Ascending aorta (tissue), 2 donors: ENCODE results near the gene SEMA3E. TPM values are rescaled to one million over a fixed set of nuclear protein-coding genes. Genes with fewer than 3 reads are reported as not detected.

Experiments
- DNase-seq, 2 donors: peaks; one replicate each; pipeline ENCODE4 v3.0.0-alpha.2; 2019; ENCODE audit warnings: low spot score in 2 of 2
- H3K27ac ChIP-seq, 2 donors: fragments of 200-600 bp; sonication (generic); one replicate each; pipeline ENCODE4 v1.5.1; 2016 to 2017; ENCODE audit warnings: mild to moderate bottlenecking in 1 of 2
- H3K27me3 ChIP-seq: fragments of 200-600 bp; sonication (generic); one replicate; pipeline ENCODE4 v1.5.1; 2017
- H3K36me3 ChIP-seq, 2 donors: fragments of 200-600 bp; sonication (generic); one replicate each; pipeline ENCODE4 v1.5.1; 2016
- H3K4me1 ChIP-seq, 2 donors: fragments of 200-600 bp; sonication (generic); one replicate each; pipeline ENCODE4 v1.5.1; 2016 to 2017; ENCODE audit warnings: mild to moderate bottlenecking in 1 of 2
- H3K4me3 ChIP-seq, 2 donors: fragments of 200-600 bp; sonication (generic); one replicate each; pipeline ENCODE4 v1.5.1; 2016 to 2017; ENCODE audit warnings: mild to moderate bottlenecking in 1 of 2
- H3K9me3 ChIP-seq, 2 donors: fragments of 200-600 bp; sonication (generic); one replicate each; pipeline ENCODE4 v1.5.1; 2016
- CTCF ChIP-seq, 3 experiments: fragments of 200-600 bp in 2 of 3; fragments of 450-650 bp in 1 of 3; sonication (generic) in 2 of 3; IDR thresholded peaks; one replicate each; pipeline ENCODE4 v1.5.1; 2016 to 2019; ENCODE audit warnings: antibody characterized with exemption in 3 of 3, mild to moderate bottlenecking in 1 of 3, moderate library complexity in 1 of 3
- intact Hi-C: fragments of 100-400 bp; cut with DNase I; formaldehyde crosslinking; loops from one replicate; pipeline ENCODE4 v1.15.1; 2023
- total RNA-seq: library from RNA; depleted of rRNA; stranded (reverse); fragments of >200 nt; gene quantifications from one replicate; pipeline ENCODE4 v1.1.0, GENCODE V29; 2016

Gene SEMA3E
- total RNA-seq, 1 donor from 2014 or later: 4.3 TPM

- H3K4me3 ChIP-seq: no peak overlapping the region
- DNase-seq: no peak
- no peaks in the 10 kb centered on the region for H3K9me3 ChIP-seq
- no peaks in the 10 kb centered on the region for H3K36me3 ChIP-seq
- no peak overlapping the region for H3K27ac ChIP-seq
- no peak for TF ChIP-seq CTCF (IDR thresholded peaks at IDR 0.05)
- no peaks in the 10 kb centered on the region for H3K4me1 ChIP-seq
- no peaks in the 10 kb centered on the region for H3K27me3 ChIP-seq
- intact Hi-C loops: no loop called here
Measured at GRCh38 chr7:83550100-83550499, 98.8 kb downstream of the SEMA3E start.

- TF ChIP-seq CTCF (IDR thresholded peaks at IDR 0.05): no peak
- intact Hi-C loops: no loop called here
Measured at GRCh38 chr7:83548250-83548649, 100.7 kb downstream of the SEMA3E start.

GRCh38 chr7:83547526-83547925 is 101.4 kb downstream of the SEMA3E start:
- H3K36me3 ChIP-seq: no peaks in the 10 kb centered on the region
- H3K4me1 ChIP-seq: no peaks in the 10 kb centered on the region
- no peak overlapping the region for H3K27ac ChIP-seq
- intact Hi-C loops: no loop called here
- no peaks in the 10 kb centered on the region for H3K9me3 ChIP-seq
- H3K27me3 ChIP-seq: no peaks in the 10 kb centered on the region
- H3K4me3 ChIP-seq: no peak overlapping the region
- no peak for DNase-seq
- no peak for TF ChIP-seq CTCF (IDR thresholded peaks at IDR 0.05)

More at GRCh38 chr7:83548250-83548649, 100.7 kb downstream of the SEMA3E start:
- Histone ChIP-seq H3K27ac (no peak overlapping the region), H3K27me3 (no peaks in the 10 kb centered on the region), H3K4me1 (no peaks in the 10 kb centered on the region), H3K9me3 (no peaks in the 10 kb centered on the region), H3K4me3 (no peak overlapping the region), H3K36me3 (no peaks in the 10 kb centered on the region)
- no peak for DNase-seq

- Histone ChIP-seq H3K27me3 (no peaks in the 10 kb centered on the region), H3K4me1 (no peaks in the 10 kb centered on the region), H3K27ac (no peak overlapping the region), H3K4me3 (no peak overlapping the region), H3K9me3 (no peaks in the 10 kb centered on the region), H3K36me3 (no peaks in the 10 kb centered on the region)
- intact Hi-C loops: no loop called here
- no peak for TF ChIP-seq CTCF (IDR thresholded peaks at IDR 0.05)
- no peak for DNase-seq
Measured at GRCh38 chr7:83546586-83546985, 102.4 kb downstream of the SEMA3E start.

- Histone ChIP-seq H3K36me3 (no peaks in the 10 kb centered on the region), H3K27me3 (no peaks in the 10 kb centered on the region), H3K27ac (no peak overlapping the region), H3K9me3 (no peaks in the 10 kb centered on the region), H3K4me3 (no peak overlapping the region), H3K4me1 (no peaks in the 10 kb centered on the region)
- DNase-seq: no peak
- intact Hi-C loops: no loop called here
- no peak for TF ChIP-seq CTCF (IDR thresholded peaks at IDR 0.05)
Measured at GRCh38 chr7:83541187-83541960, 107.6 kb downstream of the SEMA3E start.
